GM12874 (cell line): ENCODE measurements around the gene EIF4A3.

Experiments used
- TF ChIP-seq, protein P1 (sequence below): IDR thresholded peaks from 2 replicates; pipeline ENCODE4 v1.5.1; 2011; ENCODE audit warnings: low read depth, mild to moderate bottlenecking, control low read depth, low read length, moderate library complexity; ENCODE audit not compliant: insufficient read depth

Gene EIF4A3

DNA sequence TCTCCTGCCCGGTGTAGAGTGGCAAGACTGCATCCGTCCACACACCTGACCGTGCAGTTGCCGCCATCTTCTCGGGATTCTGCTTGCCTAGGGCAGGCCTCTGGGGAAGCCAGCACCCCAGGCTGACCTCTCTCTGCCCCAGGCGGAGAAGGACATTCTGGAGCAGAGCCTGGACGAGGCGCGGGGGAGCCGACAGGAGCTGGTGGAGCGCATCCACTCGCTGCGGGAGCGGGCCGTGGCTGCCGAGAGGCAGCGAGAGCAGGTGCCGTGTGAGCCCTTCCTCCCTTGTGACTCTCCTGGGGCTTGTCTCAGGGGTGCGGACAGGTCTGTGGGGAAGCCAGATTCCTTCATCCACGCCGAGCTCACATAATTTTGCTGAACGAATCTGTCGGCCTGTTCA lies 42.7 kb upstream of the EIF4A3 start:
- TF ChIP-seq, protein P1, sequence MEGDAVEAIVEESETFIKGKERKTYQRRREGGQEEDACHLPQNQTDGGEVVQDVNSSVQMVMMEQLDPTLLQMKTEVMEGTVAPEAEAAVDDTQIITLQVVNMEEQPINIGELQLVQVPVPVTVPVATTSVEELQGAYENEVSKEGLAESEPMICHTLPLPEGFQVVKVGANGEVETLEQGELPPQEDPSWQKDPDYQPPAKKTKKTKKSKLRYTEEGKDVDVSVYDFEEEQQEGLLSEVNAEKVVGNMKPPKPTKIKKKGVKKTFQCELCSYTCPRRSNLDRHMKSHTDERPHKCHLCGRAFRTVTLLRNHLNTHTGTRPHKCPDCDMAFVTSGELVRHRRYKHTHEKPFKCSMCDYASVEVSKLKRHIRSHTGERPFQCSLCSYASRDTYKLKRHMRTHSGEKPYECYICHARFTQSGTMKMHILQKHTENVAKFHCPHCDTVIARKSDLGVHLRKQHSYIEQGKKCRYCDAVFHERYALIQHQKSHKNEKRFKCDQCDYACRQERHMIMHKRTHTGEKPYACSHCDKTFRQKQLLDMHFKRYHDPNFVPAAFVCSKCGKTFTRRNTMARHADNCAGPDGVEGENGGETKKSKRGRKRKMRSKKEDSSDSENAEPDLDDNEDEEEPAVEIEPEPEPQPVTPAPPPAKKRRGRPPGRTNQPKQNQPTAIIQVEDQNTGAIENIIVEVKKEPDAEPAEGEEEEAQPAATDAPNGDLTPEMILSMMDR: no peak

DNA sequence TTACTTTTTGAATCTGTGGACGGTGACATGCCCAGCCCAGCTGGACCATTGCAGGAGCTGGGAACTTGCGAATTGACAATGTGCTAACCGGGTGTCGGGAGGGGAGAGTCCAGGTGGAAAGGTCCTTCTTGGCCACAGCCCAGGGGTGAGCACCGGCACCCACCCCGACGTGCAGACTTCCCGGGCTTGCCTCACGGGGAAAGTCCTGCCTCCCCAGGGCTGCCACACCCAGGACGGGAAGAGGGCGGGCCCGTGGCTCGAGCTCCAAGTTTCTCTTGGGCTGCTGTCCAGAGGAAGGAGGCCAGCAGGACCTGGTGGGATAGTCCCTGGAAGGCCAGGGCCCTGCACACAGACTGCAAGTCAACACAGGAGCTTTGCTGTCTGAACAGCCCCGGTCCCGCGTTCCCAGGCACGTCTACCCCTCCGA lies 40.6 kb upstream of the EIF4A3 start:
- TF ChIP-seq, protein P1: no peak

DNA sequence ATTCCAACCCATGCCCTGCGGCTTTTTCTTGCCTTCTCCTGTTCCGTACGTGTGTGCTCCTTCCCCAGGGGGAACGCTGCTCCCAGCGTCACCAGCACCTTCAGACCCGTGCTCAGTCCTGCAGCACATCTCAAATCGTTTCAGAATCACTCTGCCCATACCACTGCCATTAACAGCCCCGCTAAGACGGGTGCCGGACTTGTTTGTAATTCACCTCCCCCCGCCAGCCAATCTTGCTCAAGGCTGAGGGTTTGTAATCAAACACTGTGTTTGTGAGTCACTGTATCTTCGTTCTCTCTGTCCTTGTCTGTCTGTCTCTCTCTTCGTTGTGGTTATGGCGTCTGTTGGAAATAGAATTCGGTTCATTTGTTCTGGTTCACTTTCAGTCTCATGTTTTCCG lies 40.2 kb upstream of the EIF4A3 start:
- TF ChIP-seq, protein P1: no peak

DNA sequence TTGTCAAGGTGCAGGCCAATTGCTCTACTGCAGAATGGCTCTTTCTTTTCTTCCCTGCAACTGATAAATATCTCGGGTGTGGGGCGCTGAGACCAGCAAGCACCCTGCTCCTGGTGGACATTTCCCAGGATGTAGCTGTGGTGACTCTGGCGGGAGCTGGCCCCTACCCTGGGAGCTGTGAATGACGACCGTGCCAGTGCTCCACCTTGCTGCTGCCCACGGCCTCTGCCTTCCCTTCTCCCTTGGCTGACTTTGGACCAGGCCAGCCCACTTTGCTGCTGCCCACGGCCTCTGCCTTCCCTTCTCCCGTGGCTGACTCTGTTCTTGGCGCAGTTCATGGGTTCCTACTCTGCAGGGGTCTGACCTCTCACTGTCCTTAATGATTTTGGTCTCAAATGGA lies 39.0 kb upstream of the EIF4A3 start:
- TF ChIP-seq, protein P1: no peak

DNA sequence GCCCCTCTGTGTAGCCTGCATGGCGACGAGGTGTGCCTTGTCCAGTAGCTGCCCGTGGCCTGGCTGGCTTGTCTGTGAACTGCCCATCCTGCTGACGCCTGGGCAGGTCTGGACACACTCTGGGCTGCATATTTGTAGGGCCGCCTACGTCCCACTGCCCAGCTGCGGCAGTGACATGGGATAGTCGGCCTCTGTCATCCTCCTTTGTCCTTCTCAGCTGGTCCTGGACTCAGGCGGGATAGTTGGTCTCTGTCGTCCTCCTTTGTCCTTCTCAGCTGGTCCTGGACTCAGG lies 37.4 kb upstream of the EIF4A3 start:
- TF ChIP-seq, protein P1: no peak

DNA sequence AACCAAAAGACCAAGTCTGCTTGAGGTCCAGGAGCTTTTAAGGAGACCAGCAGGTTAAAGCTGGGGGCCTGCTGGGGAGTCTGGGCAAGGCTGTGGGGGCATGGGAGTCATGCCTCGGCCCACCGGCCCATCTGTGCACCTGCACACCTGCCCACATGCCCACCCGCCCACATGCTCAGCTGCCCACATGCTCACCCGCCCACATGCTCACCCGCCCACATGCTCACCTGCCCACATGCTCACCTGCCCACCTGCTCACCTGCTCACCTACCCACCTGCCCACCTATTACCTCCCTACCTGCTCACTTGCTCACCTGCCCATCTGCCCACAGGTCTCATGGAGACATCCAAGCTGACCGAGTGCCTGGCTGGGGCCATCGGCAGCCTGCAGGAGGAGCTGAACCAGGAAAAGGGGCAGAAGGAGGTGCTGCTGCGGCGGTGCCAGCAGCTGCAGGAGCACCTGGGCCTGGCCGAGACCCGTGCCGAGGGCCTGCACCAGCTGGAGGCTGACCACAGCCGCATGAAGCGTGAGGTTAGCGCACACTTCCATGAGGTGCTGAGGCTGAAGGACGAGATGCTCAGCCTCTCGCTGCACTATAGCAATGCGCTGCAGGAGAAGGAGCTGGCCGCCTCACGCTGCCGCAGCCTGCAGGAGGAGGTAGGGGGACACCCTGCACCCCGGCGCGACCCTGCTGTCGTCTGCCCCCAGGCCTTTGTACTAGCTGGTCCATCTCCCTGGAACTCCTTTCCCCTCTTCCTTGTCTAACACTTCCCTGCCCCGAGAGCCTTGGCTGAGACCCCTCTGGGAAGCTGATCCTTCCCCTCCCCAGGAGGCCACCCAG lies 36.9 kb upstream of the EIF4A3 start:
- TF ChIP-seq, protein P1: no peak

DNA sequence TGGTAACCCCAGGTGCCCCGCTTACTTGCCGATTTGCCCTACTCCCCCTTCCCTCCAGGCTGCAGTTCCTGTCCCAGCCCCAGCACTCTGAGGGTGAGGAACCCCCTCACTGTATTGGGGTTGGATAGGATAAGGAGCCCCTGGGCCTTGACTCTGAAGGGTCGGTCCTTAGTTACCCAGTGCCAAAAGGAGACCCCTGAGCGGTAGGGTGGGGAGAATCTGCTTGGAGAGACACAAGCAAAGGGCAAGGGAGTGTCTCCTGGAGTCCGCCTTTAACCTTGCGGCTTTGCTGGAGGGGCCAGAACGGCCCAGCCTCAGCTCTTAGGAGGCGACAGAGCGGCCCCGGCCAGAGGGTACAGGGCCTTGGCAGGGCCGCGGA lies 35.9 kb upstream of the EIF4A3 start:
- TF ChIP-seq, protein P1: no peak
